Rectal smooth muscle tissue (tissue), 1 donor: ENCODE results near the gene SELENOV.

Source experiments
- H3K27ac ChIP-seq: one replicate; pipeline ENCODE4 v1.7.0; 2013; ENCODE audit warnings: low read depth, low read length, inconsistent platforms
- H3K27me3 ChIP-seq: one replicate; pipeline ENCODE4 v1.7.0; 2013; ENCODE audit warnings: low read length; ENCODE audit not compliant: control insufficient read depth, insufficient read depth
- H3K36me3 ChIP-seq: one replicate; pipeline ENCODE4 v1.7.0; 2013; ENCODE audit warnings: low read length; ENCODE audit not compliant: control insufficient read depth, insufficient read depth
- H3K4me1 ChIP-seq: one replicate; pipeline ENCODE4 v1.7.0; 2013; ENCODE audit warnings: low read length; ENCODE audit not compliant: control insufficient read depth, insufficient read depth
- H3K4me3 ChIP-seq: one replicate; pipeline ENCODE4 v1.7.0; 2013; ENCODE audit warnings: low read length
- H3K9ac ChIP-seq: one replicate; pipeline ENCODE4 v1.7.0; 2013; ENCODE audit warnings: low read length

Gene SELENOV

GRCh38 chr19:39514840-39515550 lies at the start of gene SELENOV:
Gene SELENOV, plus strand, starts transcription at chr19:39515139. Its CDS starts 74 bp downstream, at chr19:39515213.
- H3K4me3 ChIP-seq, result peak within 1 kb of the TSS; percentile 44
- no peaks in the 10 kb centered on the region for H3K36me3 ChIP-seq
- peaks cover 28% of the 10 kb centered on the region for H3K27me3 ChIP-seq
- peaks cover 4% of the 10 kb centered on the region for H3K4me1 ChIP-seq
- H3K27ac ChIP-seq, result no peak within 1 kb of the TSS
- no peak within 1 kb of the TSS for H3K9ac ChIP-seq

DNA sequence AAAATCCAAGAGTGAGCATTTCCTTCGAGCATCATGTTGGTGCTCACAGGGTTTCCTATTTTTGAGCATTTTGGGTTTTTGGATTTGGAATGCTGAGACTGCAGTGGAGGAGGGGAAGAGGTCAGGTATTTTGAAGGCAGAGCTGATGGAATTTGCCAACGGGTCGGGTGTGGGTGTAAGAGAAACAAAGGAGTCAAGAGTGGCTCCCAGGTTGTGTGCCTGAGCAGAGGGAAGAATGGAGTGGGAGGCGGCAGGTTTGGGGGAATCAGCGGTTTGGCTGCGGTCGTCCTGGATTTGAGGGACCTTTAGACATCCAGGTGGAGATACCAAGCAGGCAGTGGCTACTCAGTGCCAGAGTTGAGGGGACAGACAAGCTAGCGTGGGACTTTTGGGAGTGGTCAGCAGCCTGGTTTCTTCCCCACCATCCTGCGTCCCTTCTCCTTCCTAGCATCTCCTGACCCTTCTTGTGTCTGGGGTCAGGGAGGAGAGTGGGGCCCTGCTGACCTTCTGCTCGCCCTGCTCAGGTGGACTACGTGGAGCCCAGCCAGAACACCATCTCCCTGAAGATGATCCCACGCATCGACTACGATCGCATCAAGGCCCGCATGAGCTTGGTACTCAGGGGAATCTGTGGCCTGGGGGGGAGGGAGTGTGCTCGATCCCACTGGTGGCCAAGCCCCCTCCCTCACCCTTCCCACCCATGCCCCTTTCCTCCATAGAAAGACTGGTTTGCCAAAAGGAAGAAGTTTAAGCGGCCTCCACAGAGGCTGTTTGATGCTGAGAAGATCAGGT lies 48.8 kb upstream of the SELENOV start:
- H3K4me3 ChIP-seq, result no peak overlapping the region
- H3K27ac ChIP-seq, result no peak overlapping the region
- H3K36me3 ChIP-seq, result peaks cover 61% of the 10 kb centered on the region
- no peak overlapping the region for H3K9ac ChIP-seq
- H3K27me3 ChIP-seq, result no peaks in the 10 kb centered on the region
- H3K4me1 ChIP-seq, result no peaks in the 10 kb centered on the region

- Histone ChIP-seq H3K27ac (no peak overlapping the region), H3K4me1 (no peaks in the 10 kb centered on the region), H3K4me3 (no peak overlapping the region), H3K9ac (no peak overlapping the region), H3K36me3 (peaks cover 76% of the 10 kb centered on the region), H3K27me3 (no peaks in the 10 kb centered on the region)
Measured at GRCh38 chr19:39467941-39468340, 47.0 kb upstream of the SELENOV start.

- Histone ChIP-seq H3K27ac (no peak overlapping the region), H3K9ac (no peak overlapping the region), H3K36me3 (peaks cover 86% of the 10 kb centered on the region), H3K27me3 (no peaks in the 10 kb centered on the region), H3K4me1 (no peaks in the 10 kb centered on the region), H3K4me3 (no peak overlapping the region)
Measured at GRCh38 chr19:39469036-39469435, 45.9 kb upstream of the SELENOV start.

DNA sequence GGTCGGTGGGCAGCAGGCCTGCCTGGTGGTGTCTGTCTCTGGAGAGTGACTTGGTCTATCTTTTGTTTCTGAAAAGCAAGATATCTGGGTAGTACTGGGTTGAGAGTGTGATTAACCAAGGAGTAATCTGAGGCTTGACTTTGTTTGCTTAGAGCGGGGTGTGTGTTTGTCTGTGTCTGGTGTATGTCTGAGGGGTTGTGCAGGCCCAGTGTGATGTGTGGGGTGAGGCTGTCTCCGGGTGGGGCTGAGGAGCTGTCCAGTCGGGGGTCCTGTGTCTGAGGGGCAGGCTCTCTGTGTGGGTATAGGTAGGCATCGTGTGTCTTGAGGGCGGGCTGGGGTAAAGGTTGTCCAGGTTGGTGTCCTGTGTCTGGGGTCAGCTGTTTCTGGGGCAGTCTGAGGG lies 45.4 kb upstream of the SELENOV start:
- peaks cover 90% of the 10 kb centered on the region for H3K36me3 ChIP-seq
- H3K4me3 ChIP-seq, result no peak overlapping the region
- H3K9ac ChIP-seq, result no peak overlapping the region
- H3K4me1 ChIP-seq, result no peaks in the 10 kb centered on the region
- no peaks in the 10 kb centered on the region for H3K27me3 ChIP-seq
- H3K27ac ChIP-seq, result no peak overlapping the region

DNA sequence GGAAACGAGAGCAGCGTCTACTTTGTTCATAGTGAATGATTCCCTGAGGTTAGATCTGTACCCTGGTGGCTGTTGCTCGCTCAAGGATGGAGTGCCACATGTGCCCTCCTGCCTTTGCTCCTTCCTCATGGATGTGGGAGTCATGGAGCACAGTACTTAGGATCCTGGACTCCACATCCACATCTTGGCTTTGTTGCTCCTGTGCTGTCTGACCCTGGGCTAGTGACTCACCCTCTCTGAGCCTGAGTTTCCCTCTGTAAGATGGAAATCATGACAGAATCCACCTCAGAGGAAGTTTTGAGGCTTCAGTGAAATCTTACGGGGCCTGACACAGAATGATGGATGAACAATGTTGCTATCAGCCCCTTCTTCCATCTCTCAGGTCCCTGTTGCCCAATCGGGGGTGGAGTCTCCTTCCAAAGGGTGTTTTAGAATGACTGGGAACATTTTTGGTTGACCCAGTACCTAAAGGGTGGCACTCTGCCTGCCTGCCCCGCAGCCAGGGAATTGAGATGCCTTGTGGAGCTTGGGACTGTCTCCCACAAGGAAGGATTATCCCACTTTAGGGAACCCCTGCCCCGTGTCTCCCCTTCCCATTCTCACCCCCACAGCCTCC lies 44.1 kb upstream of the SELENOV start:
- H3K4me1 ChIP-seq, result no peaks in the 10 kb centered on the region
- no peak overlapping the region for H3K4me3 ChIP-seq
- H3K9ac ChIP-seq, result no peak overlapping the region
- no peaks in the 10 kb centered on the region for H3K27me3 ChIP-seq
- no peak overlapping the region for H3K27ac ChIP-seq
- H3K36me3 ChIP-seq, result peaks cover 89% of the 10 kb centered on the region

GRCh38 chr19:39471756-39472536 lies 43.0 kb upstream of the SELENOV start:
- Histone ChIP-seq H3K4me1 (no peaks in the 10 kb centered on the region), H3K27me3 (no peaks in the 10 kb centered on the region), H3K27ac (no peak overlapping the region), H3K36me3 (peaks cover 85% of the 10 kb centered on the region), H3K9ac (no peak overlapping the region), H3K4me3 (no peak overlapping the region)

- peaks cover 79% of the 10 kb centered on the region for H3K36me3 ChIP-seq
- H3K9ac ChIP-seq, result no peak overlapping the region
- H3K27me3 ChIP-seq, result no peaks in the 10 kb centered on the region
- H3K4me3 ChIP-seq, result no peak overlapping the region
- no peaks in the 10 kb centered on the region for H3K4me1 ChIP-seq
- H3K27ac ChIP-seq, result no peak overlapping the region
Measured at GRCh38 chr19:39472746-39473442, 42.0 kb upstream of the SELENOV start.

DNA sequence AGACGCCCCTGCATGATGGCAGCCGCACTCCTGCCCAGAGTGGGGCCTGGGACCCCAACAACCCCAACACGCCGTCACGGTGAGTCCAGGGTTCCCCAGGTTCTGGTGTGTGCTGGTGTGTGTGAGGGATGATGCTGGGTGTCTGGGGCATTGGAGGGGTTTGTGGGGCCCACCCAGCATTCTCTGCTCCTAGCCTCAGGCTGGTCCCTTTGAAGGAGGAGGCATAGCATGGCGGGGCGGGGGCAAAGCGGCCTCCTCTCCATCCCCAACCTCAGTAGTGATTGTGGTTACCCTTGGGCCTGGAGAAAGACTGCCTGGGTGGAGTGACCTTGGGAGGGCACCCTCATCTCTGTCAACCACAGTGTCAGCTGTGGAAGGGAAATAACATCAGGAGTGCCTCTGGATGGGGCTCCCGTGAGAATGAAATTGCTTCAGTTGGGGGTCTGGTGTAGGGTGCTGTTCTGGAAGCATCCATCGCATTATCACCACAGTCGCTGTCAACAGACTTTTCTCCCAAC lies 41.4 kb upstream of the SELENOV start:
- Histone ChIP-seq H3K27ac (no peak overlapping the region), H3K4me3 (no peak overlapping the region), H3K4me1 (no peaks in the 10 kb centered on the region), H3K36me3 (peaks cover 74% of the 10 kb centered on the region), H3K27me3 (no peaks in the 10 kb centered on the region), H3K9ac (no peak overlapping the region)

DNA sequence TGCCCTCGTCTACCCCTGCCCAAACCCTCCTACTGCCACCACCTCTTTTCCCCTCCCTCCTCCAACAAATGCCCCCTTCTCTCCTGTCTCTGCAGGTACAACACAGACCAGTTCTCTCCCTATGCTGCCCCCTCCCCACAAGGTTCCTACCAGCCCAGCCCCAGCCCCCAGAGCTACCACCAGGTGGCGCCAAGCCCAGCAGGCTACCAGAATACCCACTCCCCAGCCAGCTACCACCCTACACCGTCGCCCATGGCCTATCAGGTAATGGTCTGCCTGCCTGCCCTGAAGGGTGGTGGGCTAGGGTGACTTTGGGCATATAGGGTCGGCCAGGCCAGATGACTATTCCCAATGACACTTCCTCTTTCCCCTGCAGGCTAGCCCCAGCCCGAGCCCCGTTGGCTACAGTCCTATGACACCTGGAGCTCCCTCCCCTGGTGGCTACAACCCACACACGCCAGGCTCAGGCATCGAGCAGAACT lies 40.8 kb upstream of the SELENOV start:
- Histone ChIP-seq H3K27ac (no peak overlapping the region), H3K4me1 (no peaks in the 10 kb centered on the region), H3K36me3 (peaks cover 67% of the 10 kb centered on the region), H3K4me3 (no peak overlapping the region), H3K9ac (no peak overlapping the region), H3K27me3 (no peaks in the 10 kb centered on the region)

DNA sequence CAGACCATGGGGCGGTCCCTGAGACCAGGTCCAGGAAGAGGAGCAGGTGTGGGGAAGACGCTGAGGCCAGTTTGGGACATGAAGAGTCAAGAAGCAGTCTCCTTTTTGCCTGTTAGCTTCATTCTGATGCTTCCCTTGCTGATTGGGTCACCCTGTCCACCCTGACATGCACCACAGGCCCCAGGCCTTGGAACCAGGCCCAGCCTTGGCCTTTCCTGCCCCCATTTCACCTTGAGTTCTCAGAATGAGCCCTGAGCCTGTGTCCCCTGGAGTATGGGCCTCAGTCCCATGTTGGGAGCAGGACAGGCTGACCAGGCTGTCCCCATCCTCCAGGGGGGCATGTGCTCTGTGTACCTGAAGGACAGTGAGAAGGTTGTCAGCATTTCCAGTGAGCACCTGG lies 39.2 kb upstream of the SELENOV start:
- Histone ChIP-seq H3K27me3 (no peaks in the 10 kb centered on the region), H3K9ac (no peak overlapping the region), H3K27ac (no peak overlapping the region), H3K4me3 (no peak overlapping the region), H3K36me3 (peaks cover 52% of the 10 kb centered on the region), H3K4me1 (peaks cover 4% of the 10 kb centered on the region)
